Measurements from ENCODE around the gene MED26. TPM values are rescaled to one million over a fixed set of nuclear protein-coding genes. Genes with fewer than 3 reads are reported as not detected.

The MED26 gene
- total RNA-seq, 1 donor from 2014 or later = 13.3 TPM

GRCh38 chr19:16638666-16639065, 10.7 kb upstream of the MED26 start:
- H3K36me3 Mint-ChIP-seq (ENCODE audit: low read depth, unreplicated experiment) = peaks cover 16% of the 10 kb centered on the region
- TF ChIP-seq CTCF (IDR thresholded peaks at IDR 0.05; ENCODE audit: unreplicated experiment) = no peak
- no peaks in the 10 kb centered on the region for H3K9me3 Mint-ChIP-seq (ENCODE audit: unreplicated experiment)
- no peak for DNase-seq (ENCODE audit: low spot score)
- H3K27me3 Mint-ChIP-seq (ENCODE audit: unreplicated experiment) = peaks cover 1% of the 10 kb centered on the region
- no peaks in the 10 kb centered on the region for H3K4me1 Mint-ChIP-seq (ENCODE audit: unreplicated experiment)
- no peak overlapping the region for H3K27ac Mint-ChIP-seq (ENCODE audit: unreplicated experiment)
- no peak overlapping the region for H3K4me3 Mint-ChIP-seq (ENCODE audit: unreplicated experiment)

GRCh38 chr19:16637535-16637934, 9.5 kb upstream of the MED26 start:
- peaks cover 1% of the 10 kb centered on the region for H3K27me3 Mint-ChIP-seq (ENCODE audit: unreplicated experiment)
- H3K4me3 Mint-ChIP-seq (ENCODE audit: unreplicated experiment) = no peak overlapping the region
- H3K27ac Mint-ChIP-seq (ENCODE audit: unreplicated experiment) = no peak overlapping the region
- no peaks in the 10 kb centered on the region for H3K9me3 Mint-ChIP-seq (ENCODE audit: unreplicated experiment)
- no peaks in the 10 kb centered on the region for H3K4me1 Mint-ChIP-seq (ENCODE audit: unreplicated experiment)
- no peak for DNase-seq (ENCODE audit: low spot score)
- H3K36me3 Mint-ChIP-seq (ENCODE audit: low read depth, unreplicated experiment) = peaks cover 14% of the 10 kb centered on the region
- TF ChIP-seq CTCF (IDR thresholded peaks at IDR 0.05; ENCODE audit: unreplicated experiment) = no peak

- Mint-ChIP-seq H3K36me3 (ENCODE audit: low read depth, unreplicated experiment) (peaks cover 4% of the 10 kb centered on the region), H3K4me1 (ENCODE audit: unreplicated experiment) (peaks cover 11% of the 10 kb centered on the region), H3K27ac (ENCODE audit: unreplicated experiment) (no peak overlapping the region), H3K9me3 (ENCODE audit: unreplicated experiment) (no peaks in the 10 kb centered on the region), H3K27me3 (ENCODE audit: unreplicated experiment) (peaks cover 6% of the 10 kb centered on the region), H3K4me3 (ENCODE audit: unreplicated experiment) (no peak overlapping the region)
- TF ChIP-seq CTCF (IDR thresholded peaks at IDR 0.05; ENCODE audit: unreplicated experiment) = no peak
- DNase-seq (ENCODE audit: low spot score) = no peak
These were observed 3.5 kb upstream of the MED26 start for GRCh38 chr19:16631465-16631864.

GRCh38 chr19:16628984-16629691, 1.1 kb upstream of the MED26 start:
- Mint-ChIP-seq H3K27ac (ENCODE audit: unreplicated experiment) (peak overlapping the region; percentile 64), H3K36me3 (ENCODE audit: low read depth, unreplicated experiment) (peaks cover 11% of the 10 kb centered on the region), H3K9me3 (ENCODE audit: unreplicated experiment) (no peaks in the 10 kb centered on the region), H3K4me1 (ENCODE audit: unreplicated experiment) (peaks cover 23% of the 10 kb centered on the region), H3K27me3 (ENCODE audit: unreplicated experiment) (peaks cover 8% of the 10 kb centered on the region), H3K4me3 (ENCODE audit: unreplicated experiment) (peak overlapping the region; percentile 94)
- DNase-seq (ENCODE audit: low spot score) = no peak
- TF ChIP-seq CTCF (IDR thresholded peaks at IDR 0.05; ENCODE audit: unreplicated experiment) = no peak

- peaks cover 16% of the 10 kb centered on the region for H3K36me3 Mint-ChIP-seq (ENCODE audit: low read depth, unreplicated experiment)
- no peaks in the 10 kb centered on the region for H3K9me3 Mint-ChIP-seq (ENCODE audit: unreplicated experiment)
- DNase-seq (ENCODE audit: low spot score) = no peak
- H3K4me1 Mint-ChIP-seq (ENCODE audit: unreplicated experiment) = peaks cover 27% of the 10 kb centered on the region
- H3K4me3 Mint-ChIP-seq (ENCODE audit: unreplicated experiment) = no peak overlapping the region
- H3K27me3 Mint-ChIP-seq (ENCODE audit: unreplicated experiment) = peaks cover 9% of the 10 kb centered on the region
- no peak for TF ChIP-seq CTCF (IDR thresholded peaks at IDR 0.05; ENCODE audit: unreplicated experiment)
- no peak overlapping the region for H3K27ac Mint-ChIP-seq (ENCODE audit: unreplicated experiment)
These were observed 149 bp downstream of the MED26 start for GRCh38 chr19:16627928-16628182.

Data from endothelial cell (in vitro differentiated cells).